ENCODE results near the gene NDFIP1.
A peak's percentile ranks its signal among the peaks of the same experiment; 100 is the strongest.

DNA sequence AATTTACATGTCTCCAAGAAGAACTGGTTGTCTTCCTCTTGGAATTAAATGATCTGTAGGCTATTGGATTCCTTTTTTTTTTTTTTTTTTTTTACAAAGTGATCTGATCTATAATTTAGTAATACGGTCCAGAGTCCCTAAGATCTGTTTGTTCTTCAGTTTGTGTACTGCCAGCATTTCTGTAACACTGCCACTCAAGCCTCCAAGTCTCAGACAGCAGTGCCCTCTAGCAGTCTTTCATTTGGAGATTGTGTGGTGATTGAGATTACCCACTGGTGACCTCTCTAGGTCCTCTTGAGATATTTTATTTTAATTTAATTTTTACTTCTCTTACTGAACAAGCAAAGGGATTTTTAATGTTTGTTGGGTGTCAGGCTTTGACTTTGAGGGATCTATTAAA lies 40.8 kb downstream of the NDFIP1 start:
- no peak for TF ChIP-seq CTCF (IDR thresholded peaks at IDR 0.05; ENCODE audit: control extremely low read depth in 1 of 3, insufficient read depth in 1 of 3, low read depth in 1 of 3, low read length in 3 of 3)
- TF ChIP-seq GTF2F1 (IDR thresholded peaks at IDR 0.05; ENCODE audit: borderline replicate concordance, low read depth, low read length): no peak
- no peak for TF ChIP-seq ZNF274 (IDR thresholded peaks at IDR 0.05; ENCODE audit: borderline replicate concordance, extremely low read depth, low read length)
- no peak for TF ChIP-seq SUZ12 (IDR thresholded peaks at IDR 0.05; ENCODE audit: low read length)
- no peak for TF ChIP-seq SP1 (IDR thresholded peaks at IDR 0.05; ENCODE audit: low read depth, low read length)
- no peak for TF ChIP-seq EP300 (IDR thresholded peaks at IDR 0.05; ENCODE audit: borderline replicate concordance in 1 of 2, low read depth in 2 of 2, low read length in 2 of 2)
- TF ChIP-seq POLR2AphosphoS5 (IDR thresholded peaks at IDR 0.05; ENCODE audit: low read depth, low read length): no peak
- TF ChIP-seq TBP (IDR thresholded peaks at IDR 0.05; ENCODE audit: low read depth, low read length): no peak
- TF ChIP-seq TAF7 (optimal IDR thresholded peaks at IDR 0.05; ENCODE audit: borderline replicate concordance, low read depth, low read length): no peak
- no peak for TF ChIP-seq RNF2 (IDR thresholded peaks at IDR 0.05; ENCODE audit: borderline replicate concordance, low read depth, low read length, missing control alignments, poor library complexity, severe bottlenecking)
- TF ChIP-seq RAD21 (IDR thresholded peaks at IDR 0.05 in 1 of 2, conservative IDR thresholded peaks at IDR 0.05 in 1 of 2; ENCODE audit: low read depth in 2 of 2, low read length in 2 of 2): peak in 1 of 2 experiments; percentile 10; a peak in 1 of 4 replicates
- TF ChIP-seq MAX (IDR thresholded peaks at IDR 0.05): no peak
- TF ChIP-seq, protein P1, sequence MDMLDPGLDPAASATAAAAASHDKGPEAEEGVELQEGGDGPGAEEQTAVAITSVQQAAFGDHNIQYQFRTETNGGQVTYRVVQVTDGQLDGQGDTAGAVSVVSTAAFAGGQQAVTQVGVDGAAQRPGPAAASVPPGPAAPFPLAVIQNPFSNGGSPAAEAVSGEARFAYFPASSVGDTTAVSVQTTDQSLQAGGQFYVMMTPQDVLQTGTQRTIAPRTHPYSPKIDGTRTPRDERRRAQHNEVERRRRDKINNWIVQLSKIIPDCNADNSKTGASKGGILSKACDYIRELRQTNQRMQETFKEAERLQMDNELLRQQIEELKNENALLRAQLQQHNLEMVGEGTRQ (IDR thresholded peaks at IDR 0.05; ENCODE audit: low read length): no peak
